Epithelial cell of esophagus (primary cell): ENCODE results near the gene COPE.
"Not testable (repeated sequence)": the region's sequence is repeated elsewhere in the genome, so short reads cannot be mapped to it uniquely, and the experiment has no call there.

ENCODE experiments used
- DNase-seq: peaks from one replicate; pipeline ENCODE4 v3.0.0; 2010; ENCODE audit warnings: low read depth
- H3K4me3 ChIP-seq: 2 replicates; pipeline ENCODE4 v1.5.1; 2011; ENCODE audit warnings: mild to moderate bottlenecking, low read length, control low read depth
- CTCF ChIP-seq: IDR thresholded peaks from 2 replicates; pipeline ENCODE4 v1.5.1; 2011; ENCODE audit warnings: low read depth, mild to moderate bottlenecking, low read length, control low read depth, inconsistent platforms; ENCODE audit not compliant: insufficient read depth; ENCODE audit errors: missing control alignments

COPE gene

GRCh38 chr19:18955042-18955441, 35.9 kb upstream of the COPE start:
- TF ChIP-seq CTCF = no peak
- no peak overlapping the region for H3K4me3 ChIP-seq

DNA sequence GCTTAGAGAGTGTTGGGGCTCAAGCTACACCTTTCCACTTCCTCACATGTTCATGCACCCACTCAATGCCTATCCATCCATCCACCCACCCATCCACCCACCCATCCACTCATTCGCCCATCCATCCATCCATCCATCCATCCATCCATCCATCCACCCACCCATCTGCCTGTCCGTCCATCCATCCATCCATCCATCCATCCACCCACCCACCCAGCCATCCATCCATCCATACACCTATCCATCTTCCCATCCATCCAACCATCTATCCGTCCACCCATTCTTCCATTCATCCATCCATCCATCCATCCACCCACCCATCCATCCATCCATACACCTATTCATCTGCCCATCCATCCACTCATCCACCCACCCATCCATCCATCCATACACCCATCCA, 34.9 kb upstream of the COPE start:
- no peak overlapping the region for H3K4me3 ChIP-seq
- DNase-seq = no peak
- no peak for TF ChIP-seq CTCF

More at GRCh38 chr19:18955042-18955441, 35.9 kb upstream of the COPE start:
- DNase-seq = no peak

- peak; percentile 81 for DNase-seq
- not testable (repeated sequence) for H3K4me3 ChIP-seq
These were observed 33.3 kb upstream of the COPE start for GRCh38 chr19:18952364-18953003.

- H3K4me3 ChIP-seq = no peak overlapping the region
- TF ChIP-seq CTCF = no peak
- peak; percentile 99 for DNase-seq
These were observed 32.6 kb upstream of the COPE start for GRCh38 chr19:18951721-18952281.

DNA sequence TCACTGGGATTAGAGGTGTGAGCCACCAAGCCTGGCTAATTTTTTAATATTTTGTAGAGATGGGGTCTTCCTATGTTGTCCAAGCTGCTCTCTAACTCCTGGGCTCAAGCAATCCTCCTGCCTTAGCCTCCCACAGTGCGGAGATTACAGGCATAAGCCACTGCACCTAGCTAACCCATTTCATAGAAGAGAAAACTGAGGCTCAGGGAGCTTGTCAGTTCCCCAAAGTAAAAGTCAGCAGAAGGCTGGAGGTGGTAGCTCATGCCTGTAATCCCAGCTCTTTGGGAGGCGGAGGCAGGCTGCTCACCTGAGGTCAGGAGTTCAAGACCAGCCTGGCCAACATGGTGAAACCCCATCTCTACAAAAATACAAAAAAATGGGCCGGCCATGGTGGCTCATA, 30.7 kb upstream of the COPE start:
- no peak for TF ChIP-seq CTCF
- no peak for DNase-seq
- H3K4me3 ChIP-seq = no peak overlapping the region

DNA sequence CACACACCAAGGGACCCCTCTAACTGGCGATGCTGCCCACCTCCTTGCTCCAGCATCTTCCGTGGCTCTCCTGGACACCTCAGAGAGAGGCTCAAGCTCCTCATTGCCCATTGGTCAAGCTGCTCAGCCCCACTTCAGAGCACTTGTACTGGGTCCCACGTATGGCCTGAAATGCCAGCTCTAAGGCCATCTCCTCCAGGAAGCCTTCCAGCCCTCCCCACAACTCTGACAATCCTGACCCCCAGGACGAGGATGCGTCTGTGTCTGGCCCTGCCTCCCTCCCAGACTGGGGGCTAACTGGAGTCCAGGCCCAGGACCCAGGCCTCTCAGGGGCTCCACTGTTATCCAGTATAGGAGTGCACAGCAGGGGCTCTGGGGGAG, 29.8 kb upstream of the COPE start:
- no peak for TF ChIP-seq CTCF
- no peak overlapping the region for H3K4me3 ChIP-seq
- no peak for DNase-seq

GRCh38 chr19:18948075-18948975, 29.1 kb upstream of the COPE start:
- TF ChIP-seq CTCF = no peak
- no peak overlapping the region for H3K4me3 ChIP-seq
- DNase-seq = peak; percentile 28
